Measurements from ENCODE around the gene A4GALT.
"Not testable (repeated sequence)": the region's sequence is repeated elsewhere in the genome, so short reads cannot be mapped to it uniquely, and the experiment has no call there.

Gene A4GALT, protein sequence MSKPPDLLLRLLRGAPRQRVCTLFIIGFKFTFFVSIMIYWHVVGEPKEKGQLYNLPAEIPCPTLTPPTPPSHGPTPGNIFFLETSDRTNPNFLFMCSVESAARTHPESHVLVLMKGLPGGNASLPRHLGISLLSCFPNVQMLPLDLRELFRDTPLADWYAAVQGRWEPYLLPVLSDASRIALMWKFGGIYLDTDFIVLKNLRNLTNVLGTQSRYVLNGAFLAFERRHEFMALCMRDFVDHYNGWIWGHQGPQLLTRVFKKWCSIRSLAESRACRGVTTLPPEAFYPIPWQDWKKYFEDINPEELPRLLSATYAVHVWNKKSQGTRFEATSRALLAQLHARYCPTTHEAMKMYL

DNA sequence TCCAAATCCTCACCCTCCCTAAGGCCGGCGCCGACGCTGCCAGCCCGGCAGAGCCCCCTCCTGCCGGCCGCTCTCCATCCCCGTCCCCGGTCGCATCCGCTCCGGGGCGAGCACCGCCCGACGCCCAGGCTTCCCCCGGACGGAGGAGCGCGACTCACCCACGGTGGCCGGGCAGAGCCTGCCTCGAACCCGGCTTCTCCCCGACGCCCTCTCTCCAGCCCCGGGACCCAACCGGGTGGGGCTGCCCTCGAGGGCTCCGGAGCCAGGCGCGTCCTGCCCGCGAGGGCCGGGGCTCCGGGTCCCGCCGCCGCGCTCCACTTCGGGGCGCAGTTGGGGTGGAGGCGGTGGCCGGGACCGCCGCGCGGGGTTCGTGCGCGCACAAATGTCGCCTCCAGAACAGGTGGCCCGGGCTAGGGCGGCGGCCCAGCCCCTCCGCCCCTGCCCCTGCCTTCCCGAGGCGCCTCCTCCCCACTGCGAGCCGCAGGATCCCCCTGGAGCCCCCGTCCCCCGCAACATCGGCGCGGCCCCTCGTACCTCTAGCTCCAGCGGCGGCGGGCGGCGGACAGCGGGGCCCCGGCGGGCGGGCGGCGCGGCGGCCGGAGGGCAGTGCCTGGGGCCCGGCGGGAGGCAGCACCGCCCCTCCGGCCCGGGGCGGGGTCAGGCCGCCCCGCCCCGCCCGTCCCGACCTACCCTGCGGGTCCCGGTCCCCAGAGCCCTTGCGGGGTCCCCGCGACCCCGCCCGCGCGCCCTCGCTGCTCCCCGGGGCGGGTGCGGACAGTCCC lies at the start of gene A4GALT:
Gene A4GALT (minus strand): TSS at position 608 of the 782 bp plus-strand sequence. CDS start 26,919 bp downstream, outside the sequence.
- no peaks in the 10 kb centered on the region for H3K36me3 ChIP-seq (ENCODE audit: insufficient read depth, low read length)
- H3K4me1 ChIP-seq (ENCODE audit: insufficient read depth, low read length), result peaks cover 21% of the 10 kb centered on the region
- peak within 1 kb of the TSS; percentile 88 for H3K9ac ChIP-seq (ENCODE audit: low read depth, low read length)
- no peaks in the 10 kb centered on the region for H3K9me3 ChIP-seq (ENCODE audit: control insufficient read depth, insufficient read depth, low read length)

DNA sequence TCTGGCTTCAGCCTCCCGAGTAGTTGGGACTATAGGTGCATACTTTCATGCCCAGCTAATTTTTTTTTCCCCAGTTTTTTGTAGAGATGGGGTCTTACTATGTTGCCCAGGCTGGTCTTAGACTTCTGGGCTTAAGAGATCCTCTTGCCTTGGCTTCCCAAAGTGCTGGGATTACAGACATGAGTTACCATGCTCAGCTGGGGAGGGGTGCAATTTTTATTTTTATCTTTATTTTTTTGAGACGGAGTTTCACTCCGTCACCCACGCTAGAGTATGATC lies 49.7 kb upstream of the A4GALT start:
- Histone ChIP-seq H3K36me3 (ENCODE audit: insufficient read depth, low read length) (no peaks in the 10 kb centered on the region), H3K9ac (ENCODE audit: low read depth, low read length) (no peak overlapping the region), H3K9me3 (ENCODE audit: control insufficient read depth, insufficient read depth, low read length) (no peaks in the 10 kb centered on the region), H3K4me1 (ENCODE audit: insufficient read depth, low read length) (peaks cover 10% of the 10 kb centered on the region; the same call in 1 of the 2 replicates)

DNA sequence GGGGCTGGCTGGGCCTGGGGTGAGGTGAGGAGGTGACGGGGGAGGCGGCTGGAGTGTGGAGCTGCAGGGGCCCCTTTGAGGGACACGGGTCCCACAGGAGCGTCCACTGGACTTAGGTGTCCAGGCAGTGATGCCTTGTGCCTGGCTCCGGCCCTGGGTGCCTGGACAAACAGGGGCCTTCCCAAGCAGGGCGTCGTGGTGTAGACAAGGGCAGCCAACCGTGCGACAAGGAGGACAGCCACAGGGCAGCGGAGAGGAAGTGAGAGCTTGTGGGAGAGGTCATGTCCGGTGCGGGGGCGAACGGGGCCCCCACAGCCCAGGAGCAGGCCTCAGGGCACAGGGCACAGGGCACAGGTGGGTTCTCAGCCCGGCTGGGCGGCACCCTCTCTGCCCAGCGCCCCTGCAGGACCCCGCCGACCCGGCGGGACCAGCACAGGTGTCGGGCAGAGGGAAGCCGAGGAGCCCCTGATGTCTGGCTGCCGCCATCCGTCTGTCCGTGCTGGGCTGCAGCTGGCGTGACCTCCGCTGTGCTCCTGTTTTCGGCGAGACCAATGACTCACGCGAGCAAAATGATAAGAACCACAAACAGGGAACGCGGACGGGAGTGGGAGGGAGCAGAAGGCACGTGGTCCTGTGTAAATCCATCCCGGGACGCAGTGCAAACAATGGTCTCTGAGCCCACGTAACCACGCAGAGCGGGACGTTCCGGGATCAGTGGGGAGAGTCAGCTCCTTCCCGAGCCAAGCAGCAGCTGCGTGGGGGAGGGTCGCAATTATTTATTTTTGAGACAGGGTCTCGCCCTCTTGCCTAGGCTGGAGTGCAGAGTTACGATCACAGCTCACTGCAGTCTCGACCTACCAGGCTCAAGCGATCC lies 49.1 kb upstream of the A4GALT start:
- Histone ChIP-seq H3K36me3 (ENCODE audit: insufficient read depth, low read length) (no peaks in the 10 kb centered on the region), H3K9ac (ENCODE audit: low read depth, low read length) (no peak overlapping the region), H3K4me1 (ENCODE audit: insufficient read depth, low read length) (peaks cover 10% of the 10 kb centered on the region; the same call in 1 of the 2 replicates), H3K9me3 (ENCODE audit: control insufficient read depth, insufficient read depth, low read length) (no peaks in the 10 kb centered on the region)

DNA sequence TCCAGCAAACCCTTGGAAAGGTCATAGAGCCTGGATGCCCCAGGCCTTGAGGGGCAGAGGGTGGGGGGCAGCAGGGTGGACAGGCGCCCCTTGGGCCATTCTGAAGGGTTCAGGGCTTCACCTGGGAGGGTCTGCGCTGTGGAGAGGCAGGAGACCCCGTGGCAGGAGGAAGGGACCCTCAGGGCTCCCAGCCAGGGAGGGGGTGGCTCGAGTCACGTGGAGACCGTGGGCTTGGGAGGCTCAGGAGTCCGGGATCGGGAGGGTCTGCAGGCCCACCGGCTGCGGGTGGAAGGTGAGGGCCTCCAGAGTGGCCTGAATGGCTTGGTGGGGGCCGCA lies 48.5 kb upstream of the A4GALT start:
- no peaks in the 10 kb centered on the region for H3K9me3 ChIP-seq (ENCODE audit: control insufficient read depth, insufficient read depth, low read length)
- H3K9ac ChIP-seq (ENCODE audit: low read depth, low read length), result no peak overlapping the region
- H3K4me1 ChIP-seq (ENCODE audit: insufficient read depth, low read length), result peaks cover 10% of the 10 kb centered on the region; the same call in 1 of the 2 replicates
- no peaks in the 10 kb centered on the region for H3K36me3 ChIP-seq (ENCODE audit: insufficient read depth, low read length)

DNA sequence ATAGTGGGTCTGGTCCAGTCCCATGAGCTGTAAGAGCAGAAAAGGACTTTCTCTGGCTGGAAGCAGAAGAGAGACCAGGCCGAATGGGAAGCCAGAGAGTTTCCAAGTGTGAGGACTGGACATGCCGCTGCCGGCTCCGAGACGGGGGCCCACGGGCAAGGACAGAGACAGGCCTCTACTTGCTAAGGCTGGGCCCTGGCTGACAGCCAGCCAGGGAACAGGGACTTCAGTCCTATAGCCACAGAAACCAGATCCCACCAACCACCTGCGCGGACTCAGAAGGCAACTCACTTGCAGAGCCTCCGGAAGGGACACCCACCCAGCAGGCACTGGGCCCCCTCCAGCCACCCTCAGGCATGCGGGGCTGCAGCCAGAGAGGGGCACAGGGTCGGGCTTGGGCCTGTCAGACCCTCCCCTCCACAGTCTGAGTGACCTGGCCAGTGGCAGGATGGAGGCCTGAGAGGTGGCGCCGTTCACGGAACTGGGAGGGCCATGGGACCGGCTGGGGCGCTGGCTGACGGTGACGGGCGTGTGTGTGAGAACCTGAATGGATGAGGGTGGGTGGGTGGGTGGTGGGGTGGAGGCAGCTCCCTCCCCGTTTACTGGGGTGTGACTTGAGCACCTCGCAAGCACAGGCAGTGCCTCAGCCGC lies 47.8 kb upstream of the A4GALT start:
- Histone ChIP-seq H3K36me3 (ENCODE audit: insufficient read depth, low read length) (no peaks in the 10 kb centered on the region), H3K9ac (ENCODE audit: low read depth, low read length) (no peak overlapping the region), H3K9me3 (ENCODE audit: control insufficient read depth, insufficient read depth, low read length) (no peaks in the 10 kb centered on the region), H3K4me1 (ENCODE audit: insufficient read depth, low read length) (peaks cover 8% of the 10 kb centered on the region; the same call in 1 of the 2 replicates)

DNA sequence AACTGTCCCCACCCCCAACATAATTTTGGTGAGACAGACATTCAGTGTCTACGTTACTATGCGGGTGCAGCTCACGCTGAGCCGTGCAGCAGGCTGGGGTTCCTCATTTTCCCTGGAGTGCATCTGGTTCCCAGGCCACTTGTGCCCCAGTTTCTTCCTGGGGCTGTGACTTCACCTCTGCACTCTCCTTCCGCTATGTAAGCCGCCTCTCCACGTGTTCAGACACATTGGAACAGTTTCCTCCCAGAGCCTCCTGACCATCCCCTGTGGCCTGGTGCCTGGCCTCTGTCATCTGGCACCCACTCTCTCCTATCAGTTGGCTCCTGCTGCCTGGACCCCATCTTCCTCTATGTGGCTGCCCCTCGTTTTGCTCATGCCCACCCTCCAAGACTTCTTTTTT lies 46.2 kb upstream of the A4GALT start:
- no peak overlapping the region for H3K9ac ChIP-seq (ENCODE audit: low read depth, low read length)
- no peaks in the 10 kb centered on the region for H3K9me3 ChIP-seq (ENCODE audit: control insufficient read depth, insufficient read depth, low read length)
- H3K36me3 ChIP-seq (ENCODE audit: insufficient read depth, low read length), result no peaks in the 10 kb centered on the region
- no peaks in the 10 kb centered on the region; the same call in 1 of the 2 replicates for H3K4me1 ChIP-seq (ENCODE audit: insufficient read depth, low read length)

DNA sequence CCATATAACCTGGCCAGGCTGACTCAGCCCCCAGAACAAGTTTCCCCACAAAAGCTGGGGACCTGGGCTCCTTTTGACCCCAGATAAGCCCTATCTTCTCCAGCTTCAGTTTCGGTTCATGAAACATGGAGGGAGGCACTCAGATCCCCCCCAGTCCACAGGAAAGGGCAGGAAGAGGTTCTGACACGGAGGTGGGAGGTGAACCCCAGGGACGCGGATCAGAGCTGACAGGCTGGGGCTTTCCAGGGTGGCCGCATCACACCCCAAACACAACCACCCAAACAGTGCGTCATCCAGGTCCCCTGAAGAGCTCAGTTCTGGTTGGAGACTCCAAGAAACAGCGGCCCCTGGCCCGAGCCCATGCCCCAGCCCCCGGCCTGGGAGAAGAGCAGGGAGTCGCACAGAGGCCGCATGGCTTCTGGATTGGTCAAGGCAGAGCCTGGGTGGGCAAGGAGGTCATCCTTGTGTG lies 44.3 kb upstream of the A4GALT start:
- Histone ChIP-seq H3K36me3 (ENCODE audit: insufficient read depth, low read length) (no peaks in the 10 kb centered on the region), H3K9me3 (ENCODE audit: control insufficient read depth, insufficient read depth, low read length) (no peaks in the 10 kb centered on the region), H3K9ac (ENCODE audit: low read depth, low read length) (no peak overlapping the region), H3K4me1 (ENCODE audit: insufficient read depth, low read length) (no peaks in the 10 kb centered on the region; the same call in 1 of the 2 replicates)

DNA sequence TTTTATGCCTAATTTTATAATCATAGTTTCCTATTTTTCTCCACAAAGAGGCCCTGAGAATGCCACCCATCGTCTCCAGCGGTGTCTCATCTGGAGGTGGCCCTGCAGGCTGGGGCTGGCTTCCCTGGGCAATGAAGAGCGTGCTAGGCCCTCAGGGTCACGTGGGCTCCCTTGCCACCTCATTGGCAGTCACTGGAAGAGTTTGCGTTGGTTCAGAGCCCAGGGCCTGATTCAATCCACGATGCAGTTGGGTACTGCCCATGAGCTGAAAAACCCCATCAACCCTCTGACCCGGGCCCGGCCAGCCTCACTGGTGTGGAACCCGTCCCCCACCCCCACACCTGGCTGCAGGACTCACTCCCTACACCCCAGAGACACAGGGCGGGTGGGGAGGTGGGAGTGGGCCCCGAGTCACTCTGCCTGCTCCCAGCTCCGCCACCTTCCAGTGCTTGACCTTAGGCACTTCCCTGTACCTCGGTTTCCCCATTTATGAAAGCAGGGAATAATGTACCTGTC lies 43.4 kb upstream of the A4GALT start:
- H3K4me1 ChIP-seq (ENCODE audit: insufficient read depth, low read length), result no peaks in the 10 kb centered on the region; the same call in 1 of the 2 replicates
- H3K9me3 ChIP-seq (ENCODE audit: control insufficient read depth, insufficient read depth, low read length), result no peaks in the 10 kb centered on the region
- H3K9ac ChIP-seq (ENCODE audit: low read depth, low read length), result no peak overlapping the region
- H3K36me3 ChIP-seq (ENCODE audit: insufficient read depth, low read length), result no peaks in the 10 kb centered on the region

DNA sequence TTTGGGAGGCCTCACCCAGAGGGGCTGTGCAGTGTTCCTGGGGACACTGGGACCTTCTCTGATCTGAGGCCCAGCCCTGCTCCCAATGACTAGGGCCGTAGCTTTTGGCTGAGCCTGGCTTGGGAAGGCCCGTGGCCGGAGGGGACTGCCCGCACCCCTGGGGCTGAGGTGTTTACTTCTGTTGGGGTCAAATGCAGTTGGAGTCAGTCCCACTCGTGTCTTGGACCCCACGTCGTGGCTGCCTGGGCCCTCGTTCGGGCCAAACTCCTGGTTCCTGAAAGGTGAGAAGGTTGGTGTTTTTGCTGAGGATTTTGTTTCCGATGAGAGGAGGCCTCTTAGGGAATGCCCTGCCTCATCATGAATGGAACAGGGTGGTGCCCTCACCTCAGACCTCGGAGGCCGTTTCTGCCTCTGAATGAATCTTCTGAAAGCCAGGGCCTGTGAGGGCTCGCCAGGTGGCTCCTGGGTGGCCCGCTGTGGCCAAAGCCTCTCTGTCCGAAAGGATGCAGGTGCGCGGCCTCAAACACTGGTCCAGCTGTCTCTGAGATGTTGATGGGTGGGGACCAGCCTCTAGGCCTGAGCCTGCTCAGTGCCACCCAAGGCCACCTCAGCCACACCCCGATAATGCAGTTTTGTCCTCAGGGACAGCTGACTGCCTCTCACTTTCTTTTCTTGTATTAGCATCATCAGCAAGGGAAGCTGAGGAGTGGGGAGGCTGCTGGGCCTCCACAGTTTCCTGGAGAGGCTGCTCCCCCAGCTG lies 40.3 kb upstream of the A4GALT start:
- no peak overlapping the region for H3K9ac ChIP-seq (ENCODE audit: low read depth, low read length)
- no peaks in the 10 kb centered on the region for H3K9me3 ChIP-seq (ENCODE audit: control insufficient read depth, insufficient read depth, low read length)
- H3K36me3 ChIP-seq (ENCODE audit: insufficient read depth, low read length), result no peaks in the 10 kb centered on the region
- H3K4me1 ChIP-seq (ENCODE audit: insufficient read depth, low read length), result no peaks in the 10 kb centered on the region; the same call in 1 of the 2 replicates

DNA sequence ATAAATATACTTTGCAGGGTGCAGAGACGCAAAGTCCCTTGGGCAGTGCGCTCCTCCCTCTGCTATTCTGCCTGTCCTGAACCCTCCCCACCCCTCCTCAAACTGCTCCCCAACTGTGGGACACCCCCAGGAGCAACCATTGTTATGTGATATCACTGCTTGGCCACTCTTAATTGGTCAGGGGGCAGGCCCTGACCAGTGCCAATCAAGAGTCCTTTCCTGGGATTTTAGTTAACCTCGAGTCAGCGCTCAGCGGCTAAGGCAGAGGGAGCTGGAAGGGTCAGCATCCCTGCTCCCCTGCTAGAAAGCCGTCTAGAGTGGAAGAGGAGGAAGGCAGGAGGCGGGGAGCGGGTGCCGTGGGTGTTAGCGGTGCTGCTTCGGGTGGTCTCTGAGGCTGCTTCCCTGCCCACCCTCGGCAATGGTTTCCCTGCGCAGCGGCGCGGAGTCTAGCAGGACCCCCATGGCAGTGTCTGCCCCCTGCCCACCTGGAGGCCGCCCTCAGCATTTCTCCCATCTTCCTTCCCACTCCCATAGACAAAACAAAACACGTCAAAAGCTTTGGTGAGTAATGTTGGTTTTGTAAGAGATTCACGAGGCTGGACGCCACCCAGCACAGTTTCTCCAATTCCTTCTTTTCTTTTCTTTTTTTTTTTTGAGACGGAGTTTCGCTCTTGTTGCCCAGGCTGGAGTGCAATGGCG lies 38.4 kb upstream of the A4GALT start:
- Histone ChIP-seq H3K9me3 (ENCODE audit: control insufficient read depth, insufficient read depth, low read length) (no peaks in the 10 kb centered on the region), H3K36me3 (ENCODE audit: insufficient read depth, low read length) (no peaks in the 10 kb centered on the region), H3K4me1 (ENCODE audit: insufficient read depth, low read length) (no peaks in the 10 kb centered on the region), H3K9ac (ENCODE audit: low read depth, low read length) (no peak overlapping the region)

DNA sequence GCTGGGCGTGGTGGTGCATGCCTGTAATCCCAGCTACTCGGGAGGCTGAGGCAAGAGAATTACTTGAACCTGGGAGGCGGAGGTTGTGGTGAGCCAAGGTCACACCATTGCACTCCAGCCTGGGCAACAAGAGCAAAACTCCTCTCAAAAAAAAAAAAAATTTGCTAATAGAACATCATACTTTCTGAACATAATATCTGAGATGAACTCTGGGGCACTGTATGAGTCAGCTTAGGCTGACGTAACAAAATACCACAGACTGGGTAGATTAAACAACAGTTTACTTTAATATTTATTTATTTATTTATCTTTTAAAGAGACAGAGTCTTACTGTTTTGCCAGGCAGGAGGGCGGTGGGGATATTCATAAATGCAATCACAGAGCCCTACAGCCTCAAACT lies 34.9 kb upstream of the A4GALT start:
- not testable (repeated sequence) for H3K9ac ChIP-seq (ENCODE audit: low read depth, low read length); H3K4me1 ChIP-seq (ENCODE audit: insufficient read depth, low read length); H3K36me3 ChIP-seq (ENCODE audit: insufficient read depth, low read length)

DNA sequence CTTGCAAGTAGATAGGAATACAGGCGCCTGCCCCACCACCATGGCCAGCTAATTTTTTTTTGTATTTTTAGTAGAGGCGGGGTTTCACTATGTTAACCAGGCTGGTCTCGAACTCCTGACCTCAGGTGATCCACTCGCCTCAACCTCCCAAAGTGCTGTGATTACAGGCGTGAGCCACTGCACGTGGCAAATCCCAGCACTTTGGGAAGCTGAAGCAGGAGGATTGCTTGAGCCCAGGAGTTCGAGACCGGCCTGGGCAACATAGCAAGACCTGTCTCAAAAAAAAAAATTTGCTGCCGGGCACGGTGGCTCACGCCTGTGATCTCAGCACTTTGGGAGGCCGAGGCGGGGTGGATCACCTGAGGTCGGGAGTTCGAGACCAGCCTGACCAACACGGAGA lies 34.5 kb upstream of the A4GALT start:
- H3K9ac ChIP-seq (ENCODE audit: low read depth, low read length); H3K4me1 ChIP-seq (ENCODE audit: insufficient read depth, low read length); H3K9me3 ChIP-seq (ENCODE audit: control insufficient read depth, insufficient read depth, low read length); H3K36me3 ChIP-seq (ENCODE audit: insufficient read depth, low read length): not testable (repeated sequence)

More for the DNA sequence above, 34.9 kb upstream of the A4GALT start:
- H3K9me3 ChIP-seq (ENCODE audit: control insufficient read depth, insufficient read depth, low read length), result not testable (repeated sequence)

DNA sequence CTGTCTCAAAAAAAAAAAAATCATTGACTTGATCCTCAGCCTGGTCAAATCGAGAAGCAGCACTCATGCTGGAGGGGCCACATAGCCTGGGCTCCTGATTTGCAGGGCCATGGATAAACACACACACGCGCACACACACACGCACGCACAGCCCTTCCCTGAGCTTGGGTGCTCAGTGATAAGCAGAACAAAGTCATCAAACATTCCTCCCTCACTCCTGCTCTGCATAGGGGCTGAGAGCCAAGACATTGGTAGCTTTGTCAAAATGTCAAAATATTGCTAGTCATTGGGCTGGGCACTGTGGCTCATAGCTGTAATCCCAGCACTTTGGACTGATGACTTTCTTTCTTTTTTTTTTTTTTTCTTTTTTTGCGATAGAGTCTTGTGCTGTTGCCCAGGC lies 34.0 kb upstream of the A4GALT start:
- Histone ChIP-seq H3K9me3 (ENCODE audit: control insufficient read depth, insufficient read depth, low read length) (no peaks in the 10 kb centered on the region), H3K9ac (ENCODE audit: low read depth, low read length) (no peak overlapping the region), H3K36me3 (ENCODE audit: insufficient read depth, low read length) (no peaks in the 10 kb centered on the region), H3K4me1 (ENCODE audit: insufficient read depth, low read length) (no peaks in the 10 kb centered on the region)

Data from ES-I3 (cell line).